ENCODE measurements around the gene FRYL. TPM values are rescaled to one million over a fixed set of nuclear protein-coding genes. Genes with fewer than 3 reads are reported as not detected.

The FRYL gene
- total RNA-seq, 1 donor from 2014 or later = 50.0 TPM

DNA sequence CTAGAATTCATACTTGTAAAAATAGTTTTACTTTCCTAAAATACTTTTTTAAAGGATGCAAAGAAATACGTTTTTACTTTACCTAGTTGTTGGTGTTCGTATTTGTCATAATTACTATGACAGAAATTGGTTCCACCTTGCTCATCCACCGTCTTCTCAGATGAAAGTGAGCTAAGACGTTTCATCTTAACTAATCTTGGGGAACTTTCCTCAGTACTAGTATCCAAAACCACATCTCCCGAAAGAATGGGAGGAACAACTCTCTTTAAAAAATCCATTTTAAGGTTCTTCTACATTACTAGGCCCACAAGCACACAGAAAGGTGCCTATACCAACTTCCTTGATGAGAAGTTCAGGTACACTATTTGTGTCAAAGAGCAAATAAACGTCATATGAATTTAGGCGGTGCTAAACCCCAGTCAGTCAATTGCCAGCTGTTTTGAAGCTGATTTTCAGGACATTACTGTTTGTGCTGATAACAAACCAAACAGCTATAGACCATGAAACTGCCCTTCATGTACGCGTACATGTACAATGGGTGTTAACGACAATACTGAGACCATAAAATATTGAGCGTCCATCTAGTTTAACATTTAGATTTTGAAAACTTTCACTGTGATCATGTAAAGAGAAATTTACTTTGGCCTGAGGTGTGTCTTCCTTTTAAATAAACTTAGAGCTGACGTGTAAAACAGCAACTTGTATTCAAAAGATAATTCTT, 99.1 kb downstream of the FRYL start:
- Mint-ChIP-seq H3K4me1 (ENCODE audit: unreplicated experiment) (peaks cover 7% of the 10 kb centered on the region), H3K4me3 (peak overlapping the region; percentile 0), H3K27ac (peak overlapping the region; percentile 29), H3K27me3 (no peaks in the 10 kb centered on the region), H3K9me3 (no peaks in the 10 kb centered on the region), H3K36me3 (peaks cover 16% of the 10 kb centered on the region)
- DNase-seq (ENCODE audit: extremely low spot score, unreplicated experiment) = no peak
- TF ChIP-seq, protein P1, sequence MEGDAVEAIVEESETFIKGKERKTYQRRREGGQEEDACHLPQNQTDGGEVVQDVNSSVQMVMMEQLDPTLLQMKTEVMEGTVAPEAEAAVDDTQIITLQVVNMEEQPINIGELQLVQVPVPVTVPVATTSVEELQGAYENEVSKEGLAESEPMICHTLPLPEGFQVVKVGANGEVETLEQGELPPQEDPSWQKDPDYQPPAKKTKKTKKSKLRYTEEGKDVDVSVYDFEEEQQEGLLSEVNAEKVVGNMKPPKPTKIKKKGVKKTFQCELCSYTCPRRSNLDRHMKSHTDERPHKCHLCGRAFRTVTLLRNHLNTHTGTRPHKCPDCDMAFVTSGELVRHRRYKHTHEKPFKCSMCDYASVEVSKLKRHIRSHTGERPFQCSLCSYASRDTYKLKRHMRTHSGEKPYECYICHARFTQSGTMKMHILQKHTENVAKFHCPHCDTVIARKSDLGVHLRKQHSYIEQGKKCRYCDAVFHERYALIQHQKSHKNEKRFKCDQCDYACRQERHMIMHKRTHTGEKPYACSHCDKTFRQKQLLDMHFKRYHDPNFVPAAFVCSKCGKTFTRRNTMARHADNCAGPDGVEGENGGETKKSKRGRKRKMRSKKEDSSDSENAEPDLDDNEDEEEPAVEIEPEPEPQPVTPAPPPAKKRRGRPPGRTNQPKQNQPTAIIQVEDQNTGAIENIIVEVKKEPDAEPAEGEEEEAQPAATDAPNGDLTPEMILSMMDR (conservative IDR thresholded peaks at IDR 0.05) = no peak

DNA sequence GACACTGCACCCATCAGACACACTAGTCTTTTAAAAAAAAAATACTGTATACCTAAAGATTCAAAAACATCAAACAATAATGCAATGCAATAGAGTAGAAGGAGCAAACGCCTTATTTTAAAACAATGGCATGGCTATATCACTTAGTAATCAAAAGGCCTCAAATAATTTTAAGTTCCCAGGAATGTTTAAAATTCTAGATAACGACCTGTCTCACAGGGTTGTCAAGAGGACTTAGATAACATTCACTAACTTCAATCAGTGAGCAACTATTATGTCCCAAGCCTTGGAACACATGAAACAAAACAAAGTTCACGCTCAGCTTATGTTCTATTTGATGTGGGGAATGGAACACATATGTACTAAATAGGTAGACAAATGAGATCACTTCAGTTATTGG, 106.5 kb downstream of the FRYL start:
- Mint-ChIP-seq H3K27me3 (no peaks in the 10 kb centered on the region), H3K4me3 (no peak overlapping the region), H3K4me1 (ENCODE audit: unreplicated experiment) (no peaks in the 10 kb centered on the region), H3K9me3 (peaks cover 4% of the 10 kb centered on the region), H3K27ac (no peak overlapping the region), H3K36me3 (peaks cover 13% of the 10 kb centered on the region)
- no peak for DNase-seq (ENCODE audit: extremely low spot score, unreplicated experiment)
- TF ChIP-seq, protein P1 (conservative IDR thresholded peaks at IDR 0.05) = no peak

DNA sequence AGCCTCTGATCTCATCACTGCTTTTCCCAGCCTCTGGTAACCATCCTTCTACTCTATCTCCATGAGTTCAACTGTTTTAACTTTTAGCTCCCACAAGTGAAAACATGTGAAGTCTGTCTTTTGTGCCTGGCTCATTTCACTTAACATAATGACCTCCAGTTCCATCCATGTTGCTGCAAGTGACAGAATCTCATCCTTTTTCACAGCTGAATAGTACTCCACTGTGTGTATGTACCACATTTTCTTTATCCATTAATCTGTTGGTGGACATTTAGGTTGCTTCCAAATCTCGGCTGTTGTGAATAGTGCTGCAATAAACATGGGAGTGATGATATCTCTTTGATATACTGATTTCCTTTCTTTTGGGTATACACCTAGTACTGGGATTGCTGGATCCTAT, 109.5 kb downstream of the FRYL start:
- no peaks in the 10 kb centered on the region for H3K4me1 Mint-ChIP-seq (ENCODE audit: unreplicated experiment)
- H3K27ac Mint-ChIP-seq = no peak overlapping the region
- H3K4me3 Mint-ChIP-seq = no peak overlapping the region
- H3K9me3 Mint-ChIP-seq = peaks cover 4% of the 10 kb centered on the region
- DNase-seq (ENCODE audit: extremely low spot score, unreplicated experiment) = no peak
- H3K27me3 Mint-ChIP-seq = no peaks in the 10 kb centered on the region
- TF ChIP-seq, protein P1 (conservative IDR thresholded peaks at IDR 0.05) = no peak
- H3K36me3 Mint-ChIP-seq = peaks cover 9% of the 10 kb centered on the region

DNA sequence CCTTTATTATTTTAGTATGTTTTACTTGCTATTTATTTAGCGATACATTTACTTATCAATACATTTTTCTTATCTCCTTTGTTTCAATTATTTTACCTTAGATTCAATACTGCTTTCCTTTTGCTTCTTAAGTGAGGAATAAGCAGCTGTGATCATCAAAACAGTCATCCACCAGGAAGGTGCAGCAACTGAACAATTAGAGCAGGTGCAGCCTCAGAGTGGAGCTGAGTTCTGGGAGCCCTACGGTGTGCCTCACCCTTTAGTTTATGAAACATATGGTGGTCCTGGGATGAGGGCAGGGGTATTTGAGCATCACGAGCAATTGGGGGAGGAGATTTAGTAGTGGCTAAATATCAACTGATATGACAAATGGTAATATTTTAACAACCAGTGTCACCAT, 111.0 kb downstream of the FRYL start:
- H3K27me3 Mint-ChIP-seq = no peaks in the 10 kb centered on the region
- H3K9me3 Mint-ChIP-seq = peaks cover 4% of the 10 kb centered on the region
- no peak overlapping the region for H3K4me3 Mint-ChIP-seq
- H3K4me1 Mint-ChIP-seq (ENCODE audit: unreplicated experiment) = no peaks in the 10 kb centered on the region
- TF ChIP-seq, protein P1 (conservative IDR thresholded peaks at IDR 0.05) = no peak
- DNase-seq (ENCODE audit: extremely low spot score, unreplicated experiment) = no peak
- peaks cover 6% of the 10 kb centered on the region for H3K36me3 Mint-ChIP-seq
- H3K27ac Mint-ChIP-seq = no peak overlapping the region

DNA sequence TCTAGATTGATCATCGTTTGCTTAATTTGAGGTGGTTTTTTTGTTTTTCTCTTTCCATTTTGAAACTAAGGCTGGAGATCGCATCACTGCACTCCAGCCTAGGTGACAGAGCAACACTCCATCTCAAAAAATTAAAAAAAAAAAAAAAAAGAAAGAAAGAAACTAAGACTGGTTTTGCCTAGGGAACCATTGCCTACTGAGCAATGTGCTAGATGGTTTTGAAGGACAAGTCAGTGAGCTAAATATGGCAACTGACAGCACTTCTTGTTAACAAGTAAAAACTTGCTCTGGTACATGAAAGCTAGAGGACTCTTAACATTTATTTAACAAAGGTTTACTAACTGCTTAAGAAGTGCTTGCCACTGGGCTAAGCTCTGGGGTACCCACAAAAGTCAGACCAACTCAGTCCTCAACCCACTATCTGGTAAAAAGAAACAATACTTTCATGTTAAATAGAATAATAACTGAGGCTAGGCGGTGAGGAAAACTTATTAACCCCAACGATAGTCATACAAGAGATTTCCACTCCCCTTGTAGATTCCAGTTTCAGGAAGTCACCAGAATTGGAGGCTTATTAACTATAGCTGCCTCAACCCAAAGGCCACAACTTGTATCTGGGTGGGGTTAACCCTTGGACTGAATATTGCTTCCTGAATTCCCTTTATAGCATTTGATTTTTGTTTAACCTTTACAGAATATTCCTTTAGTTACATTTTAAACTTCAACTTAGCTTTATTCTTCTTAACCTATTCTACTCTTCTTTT, 111.6 kb downstream of the FRYL start:
- Mint-ChIP-seq H3K4me1 (ENCODE audit: unreplicated experiment) (no peaks in the 10 kb centered on the region), H3K27ac (no peak overlapping the region), H3K27me3 (no peaks in the 10 kb centered on the region), H3K36me3 (peaks cover 6% of the 10 kb centered on the region), H3K4me3 (no peak overlapping the region), H3K9me3 (peaks cover 4% of the 10 kb centered on the region)
- TF ChIP-seq, protein P1 (conservative IDR thresholded peaks at IDR 0.05) = no peak
- no peak for DNase-seq (ENCODE audit: extremely low spot score, unreplicated experiment)
